GM23338 (cell line): ENCODE data around the gene TMEM212. TPM values are rescaled to one million over a fixed set of nuclear protein-coding genes. Genes with fewer than 3 reads are reported as not detected.

Experiments used
- ATAC-seq: fragments of 200-7000 bp; cut with Tn5 transposase; 3 replicates; pipeline ENCODE4 v1.9.1; 2020
- DNase-seq: peaks from one replicate; pipeline ENCODE4 v3.0.0-alpha.2; 2015; ENCODE audit warnings: low spot score
- H2AFZ ChIP-seq: fragments of 200-600 bp; sonication (generic); 2 replicates; pipeline ENCODE4 v1.8.0; 2016; ENCODE audit warnings: antibody characterized with exemption, mild to moderate bottlenecking, moderate library complexity
- H3F3A ChIP-seq: fragments of 200-600 bp; sonication (generic); replicated peaks from 2 replicates; pipeline ENCODE4 v1.8.0; 2017; ENCODE audit warnings: antibody characterized with exemption, mixed run types, low read depth
- H3K27ac ChIP-seq: fragments of 200-600 bp; sonication (generic); 2 replicates; pipeline ENCODE4 v1.6.1; 2016; ENCODE audit warnings: low read depth
- H3K27me3 ChIP-seq: fragments of 200-600 bp; sonication (generic); 2 replicates; pipeline ENCODE4 v1.8.0; 2016; ENCODE audit warnings: mild to moderate bottlenecking, mixed run types, moderate library complexity; ENCODE audit not compliant: insufficient read depth
- H3K36me3 ChIP-seq: fragments of 200-600 bp; sonication (generic); 2 replicates; pipeline ENCODE4 v1.8.0; 2016; ENCODE audit warnings: mild to moderate bottlenecking; ENCODE audit not compliant: insufficient read depth
- H3K4me1 ChIP-seq: fragments of 200-600 bp; sonication (generic); 2 replicates; pipeline ENCODE4 v1.8.0; 2016; ENCODE audit warnings: mild to moderate bottlenecking, moderate library complexity; ENCODE audit not compliant: insufficient read depth
- H3K4me2 ChIP-seq: fragments of 200-600 bp; sonication (generic); 2 replicates; pipeline ENCODE4 v1.7.1; 2017; ENCODE audit warnings: mixed run types
- H3K4me3 ChIP-seq: fragments of 200-600 bp; sonication (generic); 2 replicates; pipeline ENCODE4 v1.6.1; 2016; ENCODE audit warnings: mixed run types
- H3K79me2 ChIP-seq: fragments of 200-600 bp; sonication (generic); replicated peaks from 2 replicates; pipeline ENCODE4 v1.8.0; 2017; ENCODE audit warnings: mild to moderate bottlenecking; ENCODE audit not compliant: insufficient read depth
- H3K9me2 ChIP-seq: fragments of 200-600 bp; sonication (generic); 2 replicates; pipeline ENCODE4 v1.8.0; 2017; ENCODE audit not compliant: insufficient read depth
- H4K20me1 ChIP-seq: fragments of 200-600 bp; sonication (generic); replicated peaks from 2 replicates; pipeline ENCODE4 v1.8.0; 2017; ENCODE audit warnings: mild to moderate bottlenecking; ENCODE audit not compliant: insufficient read depth
- H3K27ac Mint-ChIP-seq: 2 replicates; pipeline ENCODE4 v1.8.0; 2020; ENCODE audit warnings: inconsistent platforms, mild to moderate bottlenecking, moderate library complexity, mixed read lengths
- H3K27me3 Mint-ChIP-seq: 3 replicates; pipeline ENCODE4 v1.8.0; 2022; ENCODE audit warnings: low read depth, mild to moderate bottlenecking, moderate library complexity, mixed read lengths, inconsistent platforms; ENCODE audit not compliant: insufficient read depth, poor library complexity
- H3K36me3 Mint-ChIP-seq: 3 replicates; pipeline ENCODE4 v1.8.0; 2021; ENCODE audit warnings: low read depth, mild to moderate bottlenecking, inconsistent platforms, moderate library complexity, mixed read lengths
- H3K4me1 Mint-ChIP-seq: 3 replicates; pipeline ENCODE4 v1.8.0; 2020; ENCODE audit warnings: mild to moderate bottlenecking, inconsistent platforms, mixed read lengths
- H3K4me3 Mint-ChIP-seq: 3 replicates; pipeline ENCODE4 v1.8.0; 2021; ENCODE audit warnings: moderate library complexity, mild to moderate bottlenecking, inconsistent platforms, mixed read lengths
- H3K9me3 Mint-ChIP-seq: 3 replicates; pipeline ENCODE4 v1.8.0; 2020; ENCODE audit warnings: moderate library complexity, mild to moderate bottlenecking, inconsistent platforms, mixed read lengths
- CTCF ChIP-seq, 2 experiments: fragments of 200-600 bp in 1 of 2; sonication (generic) in 1 of 2; conservative IDR thresholded peaks; 2 replicates each; pipeline versions ENCODE4 v1.5.1 to v1.6.1; 2016 to 2017; ENCODE audit warnings: antibody characterized with exemption in 2 of 2, low read depth in 2 of 2, mild to moderate bottlenecking in 2 of 2, moderate library complexity in 1 of 2
- EZH2 ChIP-seq: fragments of 200-600 bp; sonication (generic); IDR thresholded peaks from one replicate; pipeline ENCODE4 v1.8.0; 2017; ENCODE audit warnings: antibody characterized with exemption, mild to moderate bottlenecking, low read depth; ENCODE audit not compliant: unreplicated experiment
- EZH2phosphoT487 ChIP-seq: fragments of 200-600 bp; sonication (generic); IDR thresholded peaks from one replicate; pipeline ENCODE4 v1.8.1; 2018; ENCODE audit warnings: antibody characterized with exemption; ENCODE audit not compliant: unreplicated experiment
- JUNB ChIP-seq: IDR thresholded peaks from one replicate; pipeline ENCODE4 v1.6.1; 2016; ENCODE audit warnings: antibody characterized with exemption; ENCODE audit not compliant: unreplicated experiment
- REST ChIP-seq: IDR thresholded peaks from one replicate; pipeline ENCODE4 v1.6.1; 2018; ENCODE audit warnings: antibody characterized with exemption; ENCODE audit not compliant: unreplicated experiment
- STAT1 ChIP-seq: IDR thresholded peaks from one replicate; pipeline ENCODE4 v1.6.1; 2016; ENCODE audit warnings: antibody characterized with exemption; ENCODE audit not compliant: unreplicated experiment
- ZNF114 ChIP-seq: fragments of 250-450 bp; sonication (Bioruptor Pico); IDR thresholded peaks from 2 replicates; pipeline ENCODE4 v1.5.0; 2020; ENCODE audit warnings: mild to moderate bottlenecking, moderate library complexity
- ZNF331 ChIP-seq: fragments of 250-450 bp; sonication (Bioruptor Pico); IDR thresholded peaks from 2 replicates; pipeline ENCODE4 v1.5.0; 2020; ENCODE audit warnings: low read depth, mild to moderate bottlenecking, moderate library complexity
- polyA plus RNA-seq: library from polyadenylated mRNA; unstranded; fragments of >200 nt; fragmentation: Nextera tagmentation; extraction: Ambion mirVana; gene quantifications from 2 replicates; pipeline ENCODE4 v1.2.1, GENCODE V29; 2016
- total RNA-seq: library from RNA; depleted of rRNA; stranded (reverse); fragments of >200 nt; shearing (Covaris generic); gene quantifications from 2 replicates; pipeline ENCODE4 v1.2.3, GENCODE V29; 2014
- TF ChIP-seq, protein P1 (sequence below): fragments of 250-450 bp; sonication (Bioruptor Pico); IDR thresholded peaks from 2 replicates; pipeline ENCODE4 v1.5.0; 2020; ENCODE audit warnings: mild to moderate bottlenecking, moderate library complexity
- TF ChIP-seq, protein P2 (sequence below): IDR thresholded peaks from 2 replicates; pipeline ENCODE4 v1.6.1; 2016; ENCODE audit warnings: antibody characterized with exemption

The TMEM212 gene
- total and polyA plus RNA-seq, 2 experiments from 2014 or later: not detected

- TF ChIP-seq, protein P1, sequence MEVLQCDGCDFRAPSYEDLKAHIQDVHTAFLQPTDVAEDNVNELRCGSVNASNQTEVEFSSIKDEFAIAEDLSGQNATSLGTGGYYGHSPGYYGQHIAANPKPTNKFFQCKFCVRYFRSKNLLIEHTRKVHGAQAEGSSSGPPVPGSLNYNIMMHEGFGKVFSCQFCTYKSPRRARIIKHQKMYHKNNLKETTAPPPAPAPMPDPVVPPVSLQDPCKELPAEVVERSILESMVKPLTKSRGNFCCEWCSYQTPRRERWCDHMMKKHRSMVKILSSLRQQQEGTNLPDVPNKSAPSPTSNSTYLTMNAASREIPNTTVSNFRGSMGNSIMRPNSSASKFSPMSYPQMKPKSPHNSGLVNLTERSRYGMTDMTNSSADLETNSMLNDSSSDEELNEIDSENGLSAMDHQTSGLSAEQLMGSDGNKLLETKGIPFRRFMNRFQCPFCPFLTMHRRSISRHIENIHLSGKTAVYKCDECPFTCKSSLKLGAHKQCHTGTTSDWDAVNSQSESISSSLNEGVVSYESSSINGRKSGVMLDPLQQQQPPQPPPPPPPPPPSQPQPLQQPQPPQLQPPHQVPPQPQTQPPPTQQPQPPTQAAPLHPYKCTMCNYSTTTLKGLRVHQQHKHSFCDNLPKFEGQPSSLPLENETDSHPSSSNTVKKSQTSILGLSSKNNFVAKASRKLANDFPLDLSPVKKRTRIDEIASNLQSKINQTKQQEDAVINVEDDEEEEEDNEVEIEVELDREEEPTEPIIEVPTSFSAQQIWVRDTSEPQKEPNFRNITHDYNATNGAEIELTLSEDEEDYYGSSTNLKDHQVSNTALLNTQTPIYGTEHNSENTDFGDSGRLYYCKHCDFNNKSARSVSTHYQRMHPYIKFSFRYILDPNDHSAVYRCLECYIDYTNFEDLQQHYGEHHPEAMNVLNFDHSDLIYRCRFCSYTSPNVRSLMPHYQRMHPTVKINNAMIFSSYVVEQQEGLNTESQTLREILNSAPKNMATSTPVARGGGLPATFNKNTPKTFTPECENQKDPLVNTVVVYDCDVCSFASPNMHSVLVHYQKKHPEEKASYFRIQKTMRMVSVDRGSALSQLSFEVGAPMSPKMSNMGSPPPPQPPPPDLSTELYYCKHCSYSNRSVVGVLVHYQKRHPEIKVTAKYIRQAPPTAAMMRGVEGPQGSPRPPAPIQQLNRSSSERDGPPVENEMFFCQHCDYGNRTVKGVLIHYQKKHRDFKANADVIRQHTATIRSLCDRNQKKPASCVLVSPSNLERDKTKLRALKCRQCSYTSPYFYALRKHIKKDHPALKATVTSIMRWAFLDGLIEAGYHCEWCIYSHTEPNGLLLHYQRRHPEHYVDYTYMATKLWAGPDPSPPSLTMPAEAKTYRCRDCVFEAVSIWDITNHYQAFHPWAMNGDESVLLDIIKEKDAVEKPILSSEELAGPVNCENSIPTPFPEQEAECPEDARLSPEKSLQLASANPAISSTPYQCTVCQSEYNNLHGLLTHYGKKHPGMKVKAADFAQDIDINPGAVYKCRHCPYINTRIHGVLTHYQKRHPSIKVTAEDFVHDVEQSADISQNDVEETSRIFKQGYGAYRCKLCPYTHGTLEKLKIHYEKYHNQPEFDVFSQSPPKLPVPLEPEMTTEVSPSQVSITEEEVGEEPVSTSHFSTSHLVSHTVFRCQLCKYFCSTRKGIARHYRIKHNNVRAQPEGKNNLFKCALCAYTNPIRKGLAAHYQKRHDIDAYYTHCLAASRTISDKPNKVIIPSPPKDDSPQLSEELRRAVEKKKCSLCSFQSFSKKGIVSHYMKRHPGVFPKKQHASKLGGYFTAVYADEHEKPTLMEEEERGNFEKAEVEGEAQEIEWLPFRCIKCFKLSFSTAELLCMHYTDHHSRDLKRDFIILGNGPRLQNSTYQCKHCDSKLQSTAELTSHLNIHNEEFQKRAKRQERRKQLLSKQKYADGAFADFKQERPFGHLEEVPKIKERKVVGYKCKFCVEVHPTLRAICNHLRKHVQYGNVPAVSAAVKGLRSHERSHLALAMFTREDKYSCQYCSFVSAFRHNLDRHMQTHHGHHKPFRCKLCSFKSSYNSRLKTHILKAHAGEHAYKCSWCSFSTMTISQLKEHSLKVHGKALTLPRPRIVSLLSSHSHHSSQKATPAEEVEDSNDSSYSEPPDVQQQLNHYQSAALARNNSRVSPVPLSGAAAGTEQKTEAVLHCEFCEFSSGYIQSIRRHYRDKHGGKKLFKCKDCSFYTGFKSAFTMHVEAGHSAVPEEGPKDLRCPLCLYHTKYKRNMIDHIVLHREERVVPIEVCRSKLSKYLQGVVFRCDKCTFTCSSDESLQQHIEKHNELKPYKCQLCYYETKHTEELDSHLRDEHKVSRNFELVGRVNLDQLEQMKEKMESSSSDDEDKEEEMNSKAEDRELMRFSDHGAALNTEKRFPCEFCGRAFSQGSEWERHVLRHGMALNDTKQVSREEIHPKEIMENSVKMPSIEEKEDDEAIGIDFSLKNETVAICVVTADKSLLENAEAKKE (CRISPR knock-in tag): no peak
- no peak for TF ChIP-seq ZNF114 (CRISPR knock-in tag)
- no peak for TF ChIP-seq ZNF331 (CRISPR knock-in tag)
- TF ChIP-seq JUNB: no peak
- TF ChIP-seq, protein P2, sequence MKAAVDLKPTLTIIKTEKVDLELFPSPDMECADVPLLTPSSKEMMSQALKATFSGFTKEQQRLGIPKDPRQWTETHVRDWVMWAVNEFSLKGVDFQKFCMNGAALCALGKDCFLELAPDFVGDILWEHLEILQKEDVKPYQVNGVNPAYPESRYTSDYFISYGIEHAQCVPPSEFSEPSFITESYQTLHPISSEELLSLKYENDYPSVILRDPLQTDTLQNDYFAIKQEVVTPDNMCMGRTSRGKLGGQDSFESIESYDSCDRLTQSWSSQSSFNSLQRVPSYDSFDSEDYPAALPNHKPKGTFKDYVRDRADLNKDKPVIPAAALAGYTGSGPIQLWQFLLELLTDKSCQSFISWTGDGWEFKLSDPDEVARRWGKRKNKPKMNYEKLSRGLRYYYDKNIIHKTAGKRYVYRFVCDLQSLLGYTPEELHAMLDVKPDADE: no peak
- TF ChIP-seq STAT1: no peak
- TF ChIP-seq EZH2phosphoT487: no peak
Observed at GRCh38 chr3:171813278-171813896, 29.8 kb upstream of the TMEM212 start (continued).

- Histone ChIP-seq H3K4me2 (no peak overlapping the region), H2AFZ (no peak overlapping the region), H3K27me3 (peaks cover 37% of the 10 kb centered on the region), H3K36me3 (no peaks in the 10 kb centered on the region), H3F3A (no peaks in the 10 kb centered on the region; the same call in 1 of the 2 replicates), H3K27ac (no peak overlapping the region), H3K4me1 (no peaks in the 10 kb centered on the region), H3K79me2 (no peaks in the 10 kb centered on the region), H4K20me1 (no peaks in the 10 kb centered on the region), H3K4me3 (no peak overlapping the region), H3K9me2 (no peaks in the 10 kb centered on the region)
- ATAC-seq (no peak), DNase-seq (no peak)
- Mint-ChIP-seq H3K9me3 (no peaks in the 10 kb centered on the region), H3K27me3 (peaks cover 19% of the 10 kb centered on the region), H3K4me3 (no peak overlapping the region), H3K4me1 (peaks cover 4% of the 10 kb centered on the region; the same call in 2 of the 3 replicates), H3K36me3 (no peaks in the 10 kb centered on the region), H3K27ac (no peak overlapping the region)
- TF ChIP-seq EZH2: no peak
- no peak for TF ChIP-seq CTCF (conservative IDR thresholded peaks at IDR 0.05; ENCODE audit: low read depth in 2 of 2)
- no peak for TF ChIP-seq ZNF114 (CRISPR knock-in tag)
- TF ChIP-seq ZNF331 (CRISPR knock-in tag): no peak
- TF ChIP-seq REST: no peak
Observed at GRCh38 chr3:171813897-171814460, 29.2 kb upstream of the TMEM212 start.
